COLO668 (cell line): ENCODE measurements around the gene ARHGAP15.
"Not testable (repeated sequence)": the region's sequence is repeated elsewhere in the genome, so short reads cannot be mapped to it uniquely, and the experiment has no call there.

ENCODE experiments used
- DNase-seq: peaks from one replicate; lab custom pipeline; 2025; ENCODE audit not compliant: unreplicated experiment; lab: John Stamatoyannopoulos, UW

ARHGAP15 gene

GRCh38 chr2:143521396-143521795, 392.2 kb downstream of the ARHGAP15 start:
- no peak for DNase-seq

DNA sequence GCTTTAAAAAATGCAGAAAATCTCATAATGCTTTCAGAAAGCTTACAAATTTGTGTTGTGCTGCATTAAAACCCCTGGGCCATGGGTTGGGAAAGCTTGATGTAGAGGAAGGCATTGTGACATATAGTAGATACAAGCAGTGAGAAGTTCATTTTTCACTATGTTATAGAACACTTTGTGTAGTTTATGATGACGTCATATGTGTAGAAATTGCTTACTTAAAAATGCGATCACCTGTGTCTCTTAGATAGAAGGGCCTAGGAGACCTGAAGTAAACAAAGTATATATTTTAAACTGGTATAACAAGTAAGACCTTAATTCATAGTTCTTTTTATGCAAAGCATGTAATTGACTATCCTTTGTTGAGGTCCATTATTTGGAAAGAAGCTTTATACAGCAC, 393.5 kb downstream of the ARHGAP15 start:
- no peak for DNase-seq

GRCh38 chr2:143524119-143524553, 394.9 kb downstream of the ARHGAP15 start:
- DNase-seq, result no peak

DNA sequence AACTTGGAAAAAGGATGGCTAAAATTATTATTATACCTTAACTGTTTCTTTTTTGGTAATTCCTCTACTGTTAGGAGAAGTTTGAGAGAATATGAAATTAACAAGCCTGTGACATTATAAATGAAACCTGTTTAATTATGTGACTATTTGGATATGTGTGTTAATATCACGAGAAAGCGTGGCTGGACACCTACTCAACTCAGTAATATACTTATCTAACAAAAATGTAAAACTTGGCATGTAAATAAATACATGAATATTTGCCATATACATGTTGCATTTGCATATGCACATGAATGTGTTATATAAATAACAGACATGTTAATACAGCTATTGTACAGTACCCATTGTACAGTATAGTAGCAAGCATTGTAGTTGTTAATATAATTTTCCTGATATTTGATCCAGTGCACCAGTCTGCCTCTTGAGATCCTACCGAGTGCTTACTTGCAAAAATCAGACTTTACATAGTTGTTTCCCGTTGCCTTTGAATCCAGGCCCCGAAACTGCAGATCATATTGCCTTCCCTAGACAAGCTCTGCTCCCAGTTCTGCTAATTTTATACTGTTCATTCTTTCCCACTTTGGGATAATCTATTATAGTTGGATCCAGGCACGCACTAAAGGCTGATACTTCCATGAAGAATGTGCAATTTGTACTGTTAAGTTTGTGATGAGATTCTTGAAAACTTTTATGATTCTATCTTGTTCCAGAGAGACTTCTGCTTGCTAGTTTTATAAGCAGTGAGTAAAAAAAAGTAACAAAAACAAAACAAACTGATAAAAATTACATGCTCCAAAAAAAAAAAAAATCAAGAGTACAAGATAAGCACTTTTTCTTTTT, 395.6 kb downstream of the ARHGAP15 start:
- no peak for DNase-seq

GRCh38 chr2:143525402-143525860, 396.2 kb downstream of the ARHGAP15 start:
- no peak for DNase-seq

DNA sequence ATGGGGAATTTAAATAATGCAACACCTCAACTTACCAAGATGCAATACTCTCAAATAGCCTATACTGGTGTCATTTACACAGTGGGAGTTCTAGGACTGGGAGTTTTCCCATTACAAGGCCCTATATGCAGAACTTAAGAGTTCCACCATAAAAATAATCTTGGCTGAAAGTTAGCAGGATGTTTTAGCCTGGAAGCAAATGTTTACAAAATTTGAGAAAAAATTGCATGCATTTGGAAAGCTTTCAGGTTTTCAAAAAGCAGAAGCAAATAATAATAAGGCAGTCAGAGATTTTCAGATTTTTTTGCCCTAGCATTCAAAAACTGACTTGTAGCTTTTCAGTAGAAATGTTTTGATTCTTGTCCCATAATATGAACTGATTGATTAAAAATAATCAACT, 397.3 kb downstream of the ARHGAP15 start:
- no peak for DNase-seq

- DNase-seq, result no peak
These were observed 398.8 kb downstream of the ARHGAP15 start for GRCh38 chr2:143528021-143528420.

DNA sequence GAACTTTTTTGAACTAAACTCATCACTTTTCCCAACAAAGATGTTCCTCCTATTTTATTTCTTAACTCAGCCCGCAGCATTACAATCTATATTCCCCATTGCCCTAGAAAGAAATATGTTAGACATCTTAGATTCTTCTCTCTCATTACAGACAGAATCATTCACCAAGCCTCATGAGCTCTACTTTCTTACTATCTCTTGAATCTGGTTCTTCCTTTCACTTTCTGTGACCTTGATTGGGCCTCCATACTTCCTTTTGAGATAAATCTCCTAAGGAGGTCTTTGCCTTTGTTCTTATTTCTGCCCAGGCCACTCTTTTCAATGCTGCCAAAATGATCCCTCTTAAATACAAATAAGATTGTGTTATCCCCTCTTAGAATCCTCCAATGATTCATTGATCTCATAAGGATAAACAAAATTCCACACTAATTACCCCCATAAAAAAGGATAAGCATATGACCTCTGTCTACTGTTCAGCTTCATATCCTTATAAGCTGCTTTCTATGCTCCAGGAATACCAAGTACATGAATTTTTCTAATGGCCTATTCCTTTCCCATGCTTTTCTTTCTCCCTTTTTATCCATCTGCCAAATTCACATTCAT, 400.0 kb downstream of the ARHGAP15 start:
- no peak for DNase-seq

- DNase-seq, result no peak
These were observed 401.5 kb downstream of the ARHGAP15 start for GRCh38 chr2:143530758-143531157.

GRCh38 chr2:143532061-143532460, 402.8 kb downstream of the ARHGAP15 start:
- DNase-seq, result no peak

- DNase-seq, result no peak
These were observed 404.6 kb downstream of the ARHGAP15 start for GRCh38 chr2:143533846-143534245.

DNA sequence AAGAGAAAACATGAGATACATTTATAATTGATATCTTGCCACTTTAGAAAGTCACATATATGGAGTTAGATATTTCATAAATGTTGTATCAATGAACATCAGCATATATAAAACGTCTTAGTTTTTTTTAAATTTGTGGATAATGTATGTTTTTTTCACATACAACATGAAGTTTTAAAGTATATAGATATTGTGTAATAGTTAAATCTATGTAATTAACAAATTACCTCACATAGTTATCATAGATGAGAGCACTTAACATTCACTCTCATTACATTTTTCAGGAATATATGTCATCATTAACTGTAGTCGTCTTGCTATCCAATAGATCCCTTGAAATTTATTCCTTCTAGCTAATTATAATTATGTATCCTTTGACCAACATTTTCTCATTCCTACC, 406.6 kb downstream of the ARHGAP15 start:
- DNase-seq, result no peak

GRCh38 chr2:143541899-143542298, 412.7 kb downstream of the ARHGAP15 start:
- not testable (repeated sequence) for DNase-seq

DNA sequence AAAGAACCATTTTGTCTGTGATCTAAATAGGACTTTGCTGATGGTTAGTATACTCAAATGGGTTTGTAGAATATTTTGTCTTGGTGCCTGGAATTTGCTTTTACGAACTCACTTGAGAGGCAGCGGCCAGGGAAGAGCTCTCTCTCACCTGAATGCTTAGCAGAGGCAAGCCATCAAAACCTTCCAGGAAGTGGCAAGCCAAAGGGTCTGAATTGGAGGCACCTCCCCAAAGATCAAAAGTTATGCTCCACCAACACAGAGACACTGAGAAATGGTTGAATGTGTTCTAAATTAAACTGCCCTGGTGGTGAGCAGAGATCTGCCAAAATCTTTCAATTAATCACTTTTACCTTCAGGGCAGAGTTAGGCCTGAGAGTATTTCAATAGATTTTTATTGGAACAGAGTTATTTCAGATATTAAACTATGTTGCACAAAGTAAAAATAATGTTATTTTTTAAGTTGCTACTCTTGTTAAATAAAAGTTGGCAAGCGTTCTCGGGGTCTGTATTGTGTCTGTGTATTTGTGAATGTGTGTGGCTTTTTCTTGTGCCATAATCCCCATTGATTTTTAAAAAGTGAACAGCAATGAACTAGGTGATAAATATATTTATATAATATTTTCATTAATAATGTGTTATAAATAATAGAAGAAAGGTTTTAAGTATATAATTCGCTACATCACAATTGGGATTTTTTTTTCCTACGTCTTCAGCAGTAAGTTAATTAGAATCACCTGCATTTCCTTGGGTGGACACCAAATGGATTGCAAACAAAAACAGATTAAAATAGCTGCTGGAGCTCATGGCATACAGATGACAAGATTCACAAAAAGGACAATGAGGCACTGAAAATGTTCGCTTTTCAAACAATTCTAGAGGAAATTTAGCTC, 416.1 kb downstream of the ARHGAP15 start:
- no peak for DNase-seq

- no peak for DNase-seq
These were observed 416.7 kb downstream of the ARHGAP15 start for GRCh38 chr2:143545949-143546255.

GRCh38 chr2:143548032-143548431, 418.8 kb downstream of the ARHGAP15 start:
- DNase-seq, result no peak

DNA sequence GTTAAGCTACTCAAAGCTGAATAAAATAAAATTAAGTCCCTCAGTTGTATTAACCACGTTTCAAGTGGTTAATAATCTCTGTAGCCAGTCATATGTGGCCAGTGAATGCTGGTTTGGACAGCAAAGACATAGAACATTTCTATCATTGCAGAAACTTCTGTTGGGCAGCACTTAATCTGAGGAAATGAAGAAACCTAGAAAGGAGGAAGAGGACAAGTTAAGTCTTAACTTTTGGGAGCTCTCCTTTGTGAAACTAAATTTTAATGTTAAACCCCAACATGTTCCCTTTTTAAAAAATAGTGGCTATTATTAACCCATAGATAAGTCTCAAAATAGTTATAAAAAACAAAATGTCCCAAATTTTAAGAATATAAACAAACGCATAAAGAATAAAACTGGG, 421.3 kb downstream of the ARHGAP15 start:
- no peak for DNase-seq

- no peak for DNase-seq
These were observed 422.9 kb downstream of the ARHGAP15 start for GRCh38 chr2:143551971-143552650.

DNA sequence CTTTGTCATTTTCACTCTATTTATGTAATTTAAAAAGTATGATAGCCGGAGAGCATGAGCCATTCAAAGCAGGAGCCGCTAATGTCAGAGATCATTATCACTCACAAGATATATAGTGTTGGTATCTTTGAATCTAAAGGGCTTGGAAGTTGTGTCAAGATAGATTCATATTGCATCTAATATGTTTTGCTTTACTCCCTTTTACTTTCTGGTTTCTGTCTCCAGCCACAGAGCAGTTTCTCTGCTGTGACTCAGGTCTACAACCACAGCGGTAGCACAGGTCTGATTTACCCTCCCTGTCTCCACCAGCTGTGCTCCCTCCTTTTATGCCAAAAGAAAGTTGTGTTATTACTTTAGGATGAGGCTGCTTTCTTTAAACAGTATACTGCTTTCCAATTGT, 424.0 kb downstream of the ARHGAP15 start:
- DNase-seq, result no peak

DNA sequence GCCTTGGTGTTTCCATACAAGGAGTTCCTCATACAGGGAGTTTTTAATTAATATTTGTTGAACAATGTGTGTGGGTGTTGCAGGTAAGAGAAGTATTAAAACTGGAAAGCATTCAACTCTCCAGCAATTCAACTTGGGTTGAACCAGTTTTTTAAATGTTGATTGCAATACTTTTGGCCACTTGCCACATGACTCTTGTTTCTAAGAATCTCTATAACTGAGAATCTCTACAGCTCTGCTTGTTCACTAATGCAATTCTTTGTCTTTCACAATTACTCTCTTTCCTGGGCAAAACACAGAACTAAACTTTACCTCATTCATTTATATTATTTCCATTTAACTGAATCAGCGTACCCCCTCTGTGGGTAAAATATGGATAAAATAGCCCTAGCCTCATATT, 429.4 kb downstream of the ARHGAP15 start:
- DNase-seq, result no peak

- no peak for DNase-seq
These were observed 429.9 kb downstream of the ARHGAP15 start for GRCh38 chr2:143559147-143559546.
